Stimulated activated CD4-positive, alpha-beta T cell treated with anti-CD3 and anti-CD28 coated beads, Interleukin-15, amount 100 ng/mL, for 48 hours (primary cell): ENCODE results near the gene PFDN4.

ENCODE experiments used
- DNase-seq, 2 donors: peaks; one replicate each; pipeline ENCODE4 v3.0.0-alpha.2; 2020; ENCODE audit warnings: low read depth in 2 of 2

Gene PFDN4

GRCh38 chr20:54267483-54268003, 59.7 kb downstream of the PFDN4 start:
- no peak for DNase-seq

GRCh38 chr20:54268941-54269340, 61.1 kb downstream of the PFDN4 start:
- no peak for DNase-seq
